Vagina (tissue), 2 donors: ENCODE data around the gene CCDC150. TPM values are rescaled to one million over a fixed set of nuclear protein-coding genes. Genes with fewer than 3 reads are reported as not detected.

Experiments used
- DNase-seq, 2 donors: peaks; one replicate each; pipeline ENCODE4 v3.0.0-alpha.2; 2017; ENCODE audit errors: extremely low spot score in 2 of 2
- H3K27ac ChIP-seq: fragments of 200-600 bp; sonication (generic); one replicate; pipeline ENCODE4 v1.5.1; 2019
- H3K27me3 ChIP-seq: fragments of 200-600 bp; sonication (generic); one replicate; pipeline ENCODE4 v1.5.1; 2019
- H3K36me3 ChIP-seq, 2 donors: fragments of 200-600 bp; sonication (generic); one replicate each; pipeline ENCODE4 v1.5.1; 2017 to 2019
- H3K4me1 ChIP-seq: fragments of 200-600 bp; sonication (generic); one replicate; pipeline ENCODE4 v1.5.1; 2019
- H3K4me3 ChIP-seq, 2 donors: fragments of 200-600 bp; sonication (generic); 1 replicate in 1 of 2; 2 replicates in 1 of 2; pipeline ENCODE4 v1.5.1; 2016 to 2019
- H3K9me3 ChIP-seq: fragments of 200-600 bp; sonication (generic); one replicate; pipeline ENCODE4 v1.5.1; 2019
- CTCF ChIP-seq, 3 experiments: fragments of 450-650 bp in 2 of 3; fragments of 200-600 bp in 1 of 3; sonication (generic) in 1 of 3; IDR thresholded peaks; one replicate each; pipeline ENCODE4 v1.5.1; 2017 to 2019; ENCODE audit warnings: antibody characterized with exemption in 3 of 3, mild to moderate bottlenecking in 2 of 3, moderate library complexity in 2 of 3
- POLR2A ChIP-seq, 2 donors: fragments of 450-650 bp; IDR thresholded peaks; one replicate each; pipeline ENCODE4 v1.6.1; 2017; ENCODE audit warnings: antibody characterized with exemption in 2 of 2, mild to moderate bottlenecking in 2 of 2, moderate library complexity in 2 of 2
- POLR2AphosphoS5 ChIP-seq, 2 donors: sonication (generic); formaldehyde crosslinking; IDR thresholded peaks; one replicate each; pipeline ENCODE4 v1.9.0; 2017; ENCODE audit warnings: antibody characterized with exemption in 2 of 2, mild to moderate bottlenecking in 2 of 2, low read depth in 1 of 2; ENCODE audit not compliant: insufficient read depth in 1 of 2
- intact Hi-C: fragments of 100-400 bp; cut with DNase I; formaldehyde crosslinking; loops from one replicate; pipeline ENCODE4 v1.15.1; 2023
- small RNA-seq: library from RNA; depleted of rRNA; stranded (forward); fragments of <200 nt; gene quantifications from one replicate; pipeline ENCODE3, GENCODE V24; 2016
- total RNA-seq: library from RNA; depleted of rRNA; stranded (reverse); fragments of >200 nt; gene quantifications from one replicate; pipeline ENCODE4 v1.2.3, GENCODE V29; 2016

The CCDC150 gene
- total RNA-seq, 1 donor from 2014 or later: 3.9 TPM

GRCh38 chr2:196750977-196751631, 111.6 kb downstream of the CCDC150 start:
- H3K27ac ChIP-seq: no peak overlapping the region
- H3K9me3 ChIP-seq: no peaks in the 10 kb centered on the region
- TF ChIP-seq CTCF (IDR thresholded peaks at IDR 0.05) (peak in 1 of 3 experiments; percentile 54), POLR2AphosphoS5 (IDR thresholded peaks at IDR 0.05; ENCODE audit: insufficient read depth in 1 of 2, low read depth in 1 of 2) (no peak)
- DNase-seq: no peak
- no peaks in the 10 kb centered on the region for H3K4me1 ChIP-seq
- H3K4me3 ChIP-seq: no peak overlapping the region
- H3K36me3 ChIP-seq: no peaks in the 10 kb centered on the region
- no peaks in the 10 kb centered on the region for H3K27me3 ChIP-seq
- intact Hi-C loops: no loop called here

GRCh38 chr2:196758474-196759377, 119.2 kb downstream of the CCDC150 start:
- Histone ChIP-seq H3K27me3 (no peaks in the 10 kb centered on the region), H3K9me3 (no peaks in the 10 kb centered on the region), H3K4me3 (no peak overlapping the region), H3K4me1 (peaks cover 6% of the 10 kb centered on the region), H3K36me3 (peaks cover 0 to 14% of the 10 kb centered on the region in 2 donors), H3K27ac (no peak overlapping the region)
- no peak for DNase-seq
- TF ChIP-seq POLR2AphosphoS5 (IDR thresholded peaks at IDR 0.05; ENCODE audit: insufficient read depth in 1 of 2, low read depth in 1 of 2) (no peak), CTCF (IDR thresholded peaks at IDR 0.05) (peak in 2 of 3 experiments; percentile 6 to 20)
- intact Hi-C loops: no loop called here

- peaks cover 6% of the 10 kb centered on the region for H3K4me1 ChIP-seq
- intact Hi-C loops: no loop called here
- no peak overlapping the region for H3K4me3 ChIP-seq
- H3K9me3 ChIP-seq: no peaks in the 10 kb centered on the region
- H3K27me3 ChIP-seq: no peaks in the 10 kb centered on the region
- no peak for DNase-seq
- TF ChIP-seq POLR2A (IDR thresholded peaks at IDR 0.05) (no peak), POLR2AphosphoS5 (IDR thresholded peaks at IDR 0.05; ENCODE audit: insufficient read depth in 1 of 2, low read depth in 1 of 2) (no peak), CTCF (IDR thresholded peaks at IDR 0.05) (no peak)
- H3K27ac ChIP-seq: no peak overlapping the region
- H3K36me3 ChIP-seq: peaks cover 0 to 14% of the 10 kb centered on the region in 2 donors
These were observed 119.8 kb downstream of the CCDC150 start for GRCh38 chr2:196759378-196759706.

DNA sequence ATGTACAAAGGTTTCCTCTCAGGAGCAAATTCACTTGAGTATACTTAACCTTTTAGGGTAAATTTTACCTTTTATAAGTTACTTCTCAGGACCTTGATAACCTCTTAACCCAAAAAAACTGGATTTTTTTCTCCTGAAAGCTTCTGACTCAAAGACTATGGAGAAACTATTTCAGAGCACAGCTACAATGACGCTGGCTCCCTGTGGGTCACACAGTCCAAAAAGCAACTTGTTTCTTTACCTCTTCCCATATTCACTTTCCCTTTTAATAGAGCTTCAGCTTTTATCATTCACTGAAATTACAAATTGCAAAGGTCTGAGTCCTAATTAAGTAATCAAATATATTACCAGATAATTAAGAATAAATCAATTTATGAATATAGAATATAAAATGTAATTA, 127.6 kb downstream of the CCDC150 start:
- intact Hi-C loops: no loop called here
- TF ChIP-seq POLR2A (IDR thresholded peaks at IDR 0.05) (no peak), POLR2AphosphoS5 (IDR thresholded peaks at IDR 0.05; ENCODE audit: insufficient read depth in 1 of 2, low read depth in 1 of 2) (no peak), CTCF (IDR thresholded peaks at IDR 0.05) (no peak)
- no peaks in the 10 kb centered on the region for H3K4me1 ChIP-seq
- no peaks in the 10 kb centered on the region for H3K27me3 ChIP-seq
- H3K27ac ChIP-seq: no peak overlapping the region
- H3K4me3 ChIP-seq: no peak overlapping the region
- no peaks in the 10 kb centered on the region for H3K9me3 ChIP-seq
- peaks cover 0 to 54% of the 10 kb centered on the region in 2 donors for H3K36me3 ChIP-seq
- DNase-seq: no peak

Small RNA genes lying within 50 kb of the gene (small RNA-seq; reads per million reads assigned to genes)
- gene RF00424: not detected

Other genes starting within 250 kb of the CCDC150 start
- 8.3 TPM for gene HECW2, start 46.2 kb upstream of the CCDC150 start, total RNA-seq
- 20.4 TPM for gene GTF3C3, start 160.0 kb downstream of the CCDC150 start, total RNA-seq
- gene C2orf66, start 169.6 kb downstream of the CCDC150 start, total RNA-seq: not detected